HEK293 (cell line): ENCODE results near the gene RMDN3.

ENCODE experiments used
- CTCF ChIA-PET: fragments of 350-600 bp; formaldehyde crosslinking; extraction: SDS; loops from one replicate; lab custom pipeline; 2021; ENCODE audit warnings: antibody characterized with exemption; lab: Yijun Ruan, JAX
- POLR2A ChIA-PET: fragments of 300-600 bp; formaldehyde crosslinking; extraction: SDS; loops from one replicate; lab custom pipeline; 2020; ENCODE audit warnings: antibody characterized with exemption, inconsistent platforms; lab: Yijun Ruan, JAX
- H3K27ac ChIP-seq: fragments of 200-500 bp; sonication (Bioruptor generic); 2 replicates; pipeline ENCODE4 v1.5.1; 2014; ENCODE audit warnings: low read depth, low read length, control low read depth, inconsistent platforms; ENCODE audit errors: extremely low read depth
- H3K36me3 ChIP-seq, 2 experiments: fragments of 200-500 bp in 1 of 2; sonication (Bioruptor generic) in 1 of 2; 1 replicate in 1 of 2; 2 replicates in 1 of 2; pipeline ENCODE4 v1.5.1; 2014 to 2017; ENCODE audit warnings: inconsistent platforms in 2 of 2, low read length in 2 of 2; ENCODE audit not compliant: control insufficient read depth in 2 of 2, insufficient read depth in 1 of 2
- H3K4me1 ChIP-seq: fragments of 200-500 bp; sonication (Bioruptor generic); 2 replicates; pipeline ENCODE4 v1.5.1; 2014; ENCODE audit warnings: mild to moderate bottlenecking, low read length, inconsistent platforms; ENCODE audit not compliant: control insufficient read depth, insufficient read depth
- H3K4me3 ChIP-seq: 2 replicates; pipeline ENCODE4 v1.5.1; 2011; ENCODE audit warnings: low read depth, mild to moderate bottlenecking, control low read depth, low read length, moderate library complexity
- H3K9me3 ChIP-seq: fragments of 200-500 bp; sonication (Bioruptor generic); 2 replicates; pipeline ENCODE4 v1.5.1; 2014; ENCODE audit warnings: low read depth, low read length, inconsistent platforms; ENCODE audit not compliant: control insufficient read depth, insufficient read depth
- GLI4 ChIP-seq: fragments of 450-650 bp; formaldehyde crosslinking; IDR thresholded peaks from 2 replicates; pipeline ENCODE4 v1.5.1; 2016; ENCODE audit warnings: missing biosample characterization, missing genetic modification characterization
- KLF1 ChIP-seq: fragments of 450-650 bp; formaldehyde crosslinking; IDR thresholded peaks from 2 replicates; pipeline ENCODE4 v1.5.1; 2016; ENCODE audit warnings: missing biosample characterization, missing genetic modification characterization
- KLF7 ChIP-seq: fragments of 450-650 bp; formaldehyde crosslinking; IDR thresholded peaks from 2 replicates; pipeline ENCODE4 v1.5.1; 2016; ENCODE audit warnings: missing biosample characterization, missing genetic modification characterization, borderline replicate concordance
- KLF8 ChIP-seq: fragments of 450-650 bp; formaldehyde crosslinking; IDR thresholded peaks from 2 replicates; pipeline ENCODE4 v1.5.1; 2016; ENCODE audit warnings: missing biosample characterization, missing genetic modification characterization
- OSR2 ChIP-seq: fragments of 450-650 bp; formaldehyde crosslinking; IDR thresholded peaks from 2 replicates; pipeline ENCODE4 v1.5.1; 2016; ENCODE audit warnings: missing biosample characterization, missing genetic modification characterization
- PRDM6 ChIP-seq: fragments of 450-650 bp; formaldehyde crosslinking; IDR thresholded peaks from 2 replicates; pipeline ENCODE4 v1.5.1; 2017; ENCODE audit warnings: missing biosample characterization, missing genetic modification characterization
- SCRT2 ChIP-seq: fragments of 450-650 bp; formaldehyde crosslinking; IDR thresholded peaks from 2 replicates; pipeline ENCODE4 v1.5.1; 2016; ENCODE audit warnings: missing biosample characterization, missing genetic modification characterization
- SP2 ChIP-seq: fragments of 450-650 bp; formaldehyde crosslinking; IDR thresholded peaks from 2 replicates; pipeline ENCODE4 v1.5.1; 2016; ENCODE audit warnings: missing biosample characterization, missing genetic modification characterization
- ZBTB10 ChIP-seq: fragments of 450-650 bp; formaldehyde crosslinking; IDR thresholded peaks from 2 replicates; pipeline ENCODE4 v1.5.1; 2016; ENCODE audit warnings: missing biosample characterization, missing genetic modification characterization
- ZIC2 ChIP-seq: fragments of 450-650 bp; formaldehyde crosslinking; IDR thresholded peaks from 2 replicates; pipeline ENCODE4 v1.5.1; 2016; ENCODE audit warnings: missing biosample characterization, missing genetic modification characterization
- ZNF132 ChIP-seq: fragments of 450-650 bp; formaldehyde crosslinking; IDR thresholded peaks from 2 replicates; pipeline ENCODE4 v1.5.1; 2017; ENCODE audit warnings: missing biosample characterization, missing genetic modification characterization, borderline replicate concordance
- ZNF18 ChIP-seq: fragments of 450-650 bp; formaldehyde crosslinking; IDR thresholded peaks from 2 replicates; pipeline ENCODE4 v1.5.1; 2016; ENCODE audit warnings: missing biosample characterization, missing genetic modification characterization
- ZNF211 ChIP-seq: fragments of 450-650 bp; formaldehyde crosslinking; IDR thresholded peaks from 2 replicates; pipeline ENCODE4 v1.5.1; 2016; ENCODE audit warnings: low read depth, missing biosample characterization, missing genetic modification characterization
- ZNF302 ChIP-seq: fragments of 450-650 bp; formaldehyde crosslinking; IDR thresholded peaks from 2 replicates; pipeline ENCODE4 v1.5.1; 2016; ENCODE audit warnings: missing biosample characterization, missing genetic modification characterization, low read depth
- ZNF558 ChIP-seq: fragments of 450-650 bp; formaldehyde crosslinking; IDR thresholded peaks from 2 replicates; pipeline ENCODE4 v1.5.1; 2016; ENCODE audit warnings: missing biosample characterization, missing genetic modification characterization
- ZNF561 ChIP-seq: fragments of 450-650 bp; IDR thresholded peaks from 2 replicates; pipeline ENCODE4 v1.5.1; 2018; ENCODE audit warnings: missing biosample characterization, missing genetic modification characterization, borderline replicate concordance
- ZNF664 ChIP-seq: fragments of 450-650 bp; formaldehyde crosslinking; IDR thresholded peaks from 2 replicates; pipeline ENCODE4 v1.5.1; 2016; ENCODE audit warnings: missing biosample characterization, missing genetic modification characterization
- ZNF830 ChIP-seq: fragments of 450-650 bp; IDR thresholded peaks from 2 replicates; pipeline ENCODE4 v1.5.0; 2018; ENCODE audit warnings: missing biosample characterization, missing genetic modification characterization, low read depth, mild to moderate bottlenecking, moderate library complexity
- ZSCAN4 ChIP-seq: fragments of 450-650 bp; formaldehyde crosslinking; IDR thresholded peaks from 2 replicates; pipeline ENCODE4 v1.5.1; 2017; ENCODE audit warnings: missing biosample characterization, missing genetic modification characterization
- ZSCAN5A ChIP-seq: fragments of 450-650 bp; formaldehyde crosslinking; IDR thresholded peaks from 2 replicates; pipeline ENCODE4 v1.5.1; 2016; ENCODE audit warnings: missing biosample characterization, missing genetic modification characterization
- TF ChIP-seq, protein P1 (sequence below): fragments of 450-650 bp; formaldehyde crosslinking; IDR thresholded peaks from 2 replicates; pipeline ENCODE4 v1.5.1; 2016; ENCODE audit warnings: missing biosample characterization, missing genetic modification characterization
- TF ChIP-seq, protein P2 (sequence below): fragments of 450-650 bp; formaldehyde crosslinking; IDR thresholded peaks from 2 replicates; pipeline ENCODE4 v1.5.1; 2016; ENCODE audit warnings: missing biosample characterization, missing genetic modification characterization
- TF ChIP-seq, protein P3 (sequence below): fragments of 450-650 bp; formaldehyde crosslinking; IDR thresholded peaks from 2 replicates; pipeline ENCODE4 v1.5.1; 2017; ENCODE audit warnings: missing biosample characterization, mild to moderate bottlenecking, missing genetic modification characterization, moderate library complexity

Gene RMDN3

GRCh38 chr15:40756938-40757337, 1.9 kb upstream of the RMDN3 start:
- ChIA-PET POLR2A (interaction anchor here (1.2 kb wide), 1 partner anchor 62 kb away, joined by 3 read pairs; the partner anchor contains the start of gene RAD51), CTCF (interaction anchor here (0.6 kb wide), 1 partner anchor 119 kb away, joined by 4 read pairs; no protein-coding TSS in a partner anchor)
- H3K27ac ChIP-seq: no peak overlapping the region; the same call in 1 of the 2 replicates
- no peaks in the 10 kb centered on the region for H3K9me3 ChIP-seq
- H3K4me1 ChIP-seq: no peaks in the 10 kb centered on the region
- H3K4me3 ChIP-seq: no peak overlapping the region
- H3K36me3 ChIP-seq: peaks cover 0 to 9% of the 10 kb centered on the region in 2 experiments; a peak in 2 of 3 replicates
- TF ChIP-seq SCRT2 (tag by site-specific recombination): no peak
- no peak for TF ChIP-seq GLI4 (tag by site-specific recombination)
- TF ChIP-seq, protein P1, sequence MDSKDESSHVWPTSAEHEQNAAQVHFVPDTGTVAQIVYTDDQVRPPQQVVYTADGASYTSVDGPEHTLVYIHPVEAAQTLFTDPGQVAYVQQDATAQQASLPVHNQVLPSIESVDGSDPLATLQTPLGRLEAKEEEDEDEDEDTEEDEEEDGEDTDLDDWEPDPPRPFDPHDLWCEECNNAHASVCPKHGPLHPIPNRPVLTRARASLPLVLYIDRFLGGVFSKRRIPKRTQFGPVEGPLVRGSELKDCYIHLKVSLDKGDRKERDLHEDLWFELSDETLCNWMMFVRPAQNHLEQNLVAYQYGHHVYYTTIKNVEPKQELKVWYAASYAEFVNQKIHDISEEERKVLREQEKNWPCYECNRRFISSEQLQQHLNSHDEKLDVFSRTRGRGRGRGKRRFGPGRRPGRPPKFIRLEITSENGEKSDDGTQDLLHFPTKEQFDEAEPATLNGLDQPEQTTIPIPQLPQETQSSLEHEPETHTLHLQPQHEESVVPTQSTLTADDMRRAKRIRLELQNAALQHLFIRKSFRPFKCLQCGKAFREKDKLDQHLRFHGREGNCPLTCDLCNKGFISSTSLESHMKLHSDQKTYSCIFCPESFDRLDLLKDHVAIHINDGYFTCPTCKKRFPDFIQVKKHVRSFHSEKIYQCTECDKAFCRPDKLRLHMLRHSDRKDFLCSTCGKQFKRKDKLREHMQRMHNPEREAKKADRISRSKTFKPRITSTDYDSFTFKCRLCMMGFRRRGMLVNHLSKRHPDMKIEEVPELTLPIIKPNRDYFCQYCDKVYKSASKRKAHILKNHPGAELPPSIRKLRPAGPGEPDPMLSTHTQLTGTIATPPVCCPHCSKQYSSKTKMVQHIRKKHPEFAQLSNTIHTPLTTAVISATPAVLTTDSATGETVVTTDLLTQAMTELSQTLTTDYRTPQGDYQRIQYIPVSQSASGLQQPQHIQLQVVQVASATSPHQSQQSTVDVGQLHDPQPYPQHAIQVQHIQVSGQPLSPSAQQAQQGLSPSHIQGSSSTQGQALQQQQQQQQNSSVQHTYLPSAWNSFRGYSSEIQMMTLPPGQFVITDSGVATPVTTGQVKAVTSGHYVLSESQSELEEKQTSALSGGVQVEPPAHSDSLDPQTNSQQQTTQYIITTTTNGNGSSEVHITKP (tag by site-specific recombination): peak; percentile 84
- no peak for TF ChIP-seq KLF7 (tag by site-specific recombination)
- TF ChIP-seq ZNF18: no peak
- TF ChIP-seq, protein P2, sequence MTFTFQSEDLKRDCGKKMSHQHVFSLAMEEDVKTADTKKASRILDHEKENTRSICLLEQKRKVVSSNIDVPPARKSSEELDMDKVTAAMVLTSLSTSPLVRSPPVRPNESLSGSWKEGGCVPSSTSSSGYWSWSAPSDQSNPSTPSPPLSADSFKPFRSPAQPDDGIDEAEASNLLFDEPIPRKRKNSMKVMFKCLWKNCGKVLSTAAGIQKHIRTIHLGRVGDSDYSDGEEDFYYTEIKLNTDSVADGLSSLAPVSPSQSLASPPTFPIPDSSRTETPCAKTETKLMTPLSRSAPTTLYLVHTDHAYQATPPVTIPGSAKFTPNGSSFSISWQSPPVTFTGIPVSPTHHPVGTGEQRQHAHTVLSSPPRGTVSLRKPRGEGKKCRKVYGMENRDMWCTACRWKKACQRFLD (tag by site-specific recombination): no peak
- no peak for TF ChIP-seq ZNF561 (tag by site-specific recombination)
- peak; percentile 22; the same call in 1 of the 2 replicates for TF ChIP-seq KLF1 (tag by site-specific recombination)
- peak; percentile 76 for TF ChIP-seq PRDM6
- no peak for TF ChIP-seq ZNF132 (tag by site-specific recombination)
- no peak for TF ChIP-seq ZBTB10 (tag by site-specific recombination)
- TF ChIP-seq ZNF302: no peak
- no peak for TF ChIP-seq ZSCAN5A (tag by site-specific recombination)
- peak; percentile 7; the same call in 1 of the 2 replicates for TF ChIP-seq SP2 (tag by site-specific recombination)
- peak; percentile 70 for TF ChIP-seq ZIC2 (tag by site-specific recombination)
- no peak for TF ChIP-seq ZNF558 (tag by site-specific recombination)
- peak; percentile 81 for TF ChIP-seq OSR2 (tag by site-specific recombination)
- TF ChIP-seq ZSCAN4 (tag by site-specific recombination): peak; percentile 56; the same call in 1 of the 2 replicates
- TF ChIP-seq ZNF830 (tag by site-specific recombination): no peak
- TF ChIP-seq, protein P3, sequence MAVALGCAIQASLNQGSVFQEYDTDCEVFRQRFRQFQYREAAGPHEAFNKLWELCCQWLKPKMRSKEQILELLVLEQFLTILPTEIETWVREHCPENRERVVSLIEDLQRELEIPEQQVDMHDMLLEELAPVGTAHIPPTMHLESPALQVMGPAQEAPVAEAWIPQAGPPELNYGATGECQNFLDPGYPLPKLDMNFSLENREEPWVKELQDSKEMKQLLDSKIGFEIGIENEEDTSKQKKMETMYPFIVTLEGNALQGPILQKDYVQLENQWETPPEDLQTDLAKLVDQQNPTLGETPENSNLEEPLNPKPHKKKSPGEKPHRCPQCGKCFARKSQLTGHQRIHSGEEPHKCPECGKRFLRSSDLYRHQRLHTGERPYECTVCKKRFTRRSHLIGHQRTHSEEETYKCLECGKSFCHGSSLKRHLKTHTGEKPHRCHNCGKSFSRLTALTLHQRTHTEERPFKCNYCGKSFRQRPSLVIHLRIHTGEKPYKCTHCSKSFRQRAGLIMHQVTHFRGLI (tag by site-specific recombination): no peak
- no peak for TF ChIP-seq ZNF211 (tag by site-specific recombination)
- no peak for TF ChIP-seq KLF8
- TF ChIP-seq ZNF664: no peak
